GM12892 (cell line): ENCODE data around the gene CNTN5.

Source experiments
- POLR2A ChIP-seq: IDR thresholded peaks from 2 replicates; pipeline ENCODE4 v1.6.1; 2011; ENCODE audit warnings: low read depth, low read length, control low read depth
- POLR2AphosphoS5 ChIP-seq: IDR thresholded peaks from 2 replicates; pipeline ENCODE4 v1.6.1; 2011; ENCODE audit warnings: low read depth, low read length, control low read depth

DNA sequence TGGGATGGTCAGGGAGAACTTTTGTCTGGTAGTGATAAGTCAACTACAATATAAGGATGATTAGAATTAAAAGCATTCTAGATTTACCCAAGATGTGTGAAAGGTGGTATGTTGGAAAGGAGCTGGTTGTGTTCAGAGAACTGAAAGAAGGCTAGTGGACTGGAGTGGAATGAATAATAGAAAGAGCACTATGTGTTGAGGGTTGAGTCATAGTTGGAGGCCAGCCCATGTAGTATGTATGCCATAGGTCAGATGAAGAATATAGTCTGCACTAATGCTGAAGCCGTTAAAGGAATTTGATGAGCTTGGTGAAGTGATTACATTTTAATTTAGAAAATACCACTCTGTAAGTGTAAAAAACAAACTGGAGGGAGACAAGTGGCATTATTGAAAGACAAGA lies 514.1 kb downstream of the CNTN5 start:
- TF ChIP-seq POLR2AphosphoS5 (no peak), POLR2A (no peak)
